ENCODE results near the gene PPP1CB. TPM values are rescaled to one million over a fixed set of nuclear protein-coding genes. Genes with fewer than 3 reads are reported as not detected.

Gene PPP1CB
- total and polyA plus RNA-seq, 9 donors = 90.9 to 421 (median 272) TPM

- intact Hi-C loops (cut with DNase I) = no loop called here
- Histone ChIP-seq H3K27ac (no peak overlapping the region), H3K36me3 (no peaks in the 10 kb centered on the region), H3K27me3 (no peaks in the 10 kb centered on the region), H3K4me3 (no peak overlapping the region), H3K9me3 (no peaks in the 10 kb centered on the region), H3K4me1 (ENCODE audit: insufficient read depth) (no peaks in the 10 kb centered on the region)
- 93 to 97% (median 94%) methylated on average over 2 of the region's 2 CpGs for WGBS, 3 donors
- DNase-seq = no peak
- TF ChIP-seq CTCF (IDR thresholded peaks at IDR 0.05) (no peak), EP300 (IDR thresholded peaks at IDR 0.05) (no peak), POLR2A (IDR thresholded peaks at IDR 0.05) (no peak)
Observed at GRCh38 chr2:28838971-28839370, 87.3 kb downstream of the PPP1CB start.

GRCh38 chr2:28842042-28842441 is 90.4 kb downstream of the PPP1CB start:
- Histone ChIP-seq H3K27ac (no peak overlapping the region), H3K36me3 (no peaks in the 10 kb centered on the region), H3K27me3 (no peaks in the 10 kb centered on the region), H3K4me1 (ENCODE audit: insufficient read depth) (no peaks in the 10 kb centered on the region), H3K4me3 (no peak overlapping the region), H3K9me3 (no peaks in the 10 kb centered on the region)
- intact Hi-C loops (cut with DNase I) = no loop called here
- TF ChIP-seq EP300 (IDR thresholded peaks at IDR 0.05) = no peak
- no peak for TF ChIP-seq POLR2A (IDR thresholded peaks at IDR 0.05)
- TF ChIP-seq CTCF (IDR thresholded peaks at IDR 0.05) = no peak
- DNase-seq = no peak
- 43 to 47% (median 46%) methylated on average over 3 of the region's 3 CpGs for WGBS, 3 donors

Other genes starting within 250 kb of the PPP1CB start
- 1 to 10 TPM in 4 of 7 donors, under 1 TPM in 3; 0.58 to 4.3 (median 1.8) TPM for gene SPDYA, start 59.0 kb downstream of the PPP1CB start, total RNA-seq
- under 1 TPM; 0.13 to 0.53 TPM for gene SPDYA, start 59.0 kb downstream of the PPP1CB start, polyA plus RNA-seq
- gene TRMT61B, start 118.5 kb downstream of the PPP1CB start, total RNA-seq = 10 to 100 TPM in 6 of 7 donors, 1 to 10 TPM in 1; 8.1 to 18.4 (median 14.2) TPM
- gene TRMT61B, start 118.5 kb downstream of the PPP1CB start, polyA plus RNA-seq = 10 to 100 TPM; 11.7 to 13.0 TPM
- gene WDR43, start 142.8 kb downstream of the PPP1CB start, total RNA-seq = 10 to 100 TPM; 29.0 to 63.5 (median 46.8) TPM
- gene WDR43, start 142.8 kb downstream of the PPP1CB start, polyA plus RNA-seq = 10 to 100 TPM; 14.0 to 29.0 TPM
- 10 to 100 TPM in 1 of 7 donors, 1 to 10 TPM in 5, under 1 TPM in 1; 0.95 to 21.1 (median 1.8) TPM for gene TOGARAM2, start 229.5 kb downstream of the PPP1CB start, total RNA-seq
- gene TOGARAM2, start 229.5 kb downstream of the PPP1CB start, polyA plus RNA-seq = under 1 TPM; 0.33 to 0.58 TPM

Data from ovary (tissue), 9 donors.